ENCODE measurements around the gene TRMT5. TPM values are rescaled to one million over a fixed set of nuclear protein-coding genes. Genes with fewer than 3 reads are reported as not detected.

TRMT5 gene
- total and polyA plus RNA-seq, 2 of the 8 experiments (the other 6 are each of a cell fraction or from before 2014, with no cell fraction given), result 4.3 to 24.2 TPM

GRCh38 chr14:60986500-60986899, 5.6 kb upstream of the TRMT5 start:
- no peak overlapping the region for H3K4me3 ChIP-seq (ENCODE audit: extremely low read depth in 1 of 4, insufficient read depth in 2 of 4, low read depth in 3 of 4, low read length in 4 of 4)
- H2BK120ac ChIP-seq (replicated peaks; ENCODE audit: low read depth, low read length), result no peak overlapping the region
- H3K23me2 ChIP-seq (ENCODE audit: low read depth, low read length), result 0 out of 2 replicates have a peak, but pooled peaks cover 1% of the 10 kb centered on the region
- H3K9me3 ChIP-seq (ENCODE audit: insufficient read depth in 2 of 2, low read depth in 1 of 2, low read length in 1 of 2), result no peaks in the 10 kb centered on the region
- H3K9ac ChIP-seq (replicated peaks in 1 of 4; ENCODE audit: extremely low read depth in 1 of 4, low read depth in 3 of 4, low read length in 3 of 4), result no peak overlapping the region
- H4K8ac ChIP-seq (ENCODE audit: extremely low read depth, insufficient read depth, low read length), result no peak overlapping the region
- no peak overlapping the region for H3K4ac ChIP-seq (replicated peaks; ENCODE audit: insufficient read length, low read depth, low read length)
- H3K36me3 ChIP-seq (ENCODE audit: control insufficient read depth in 2 of 4, insufficient read depth in 4 of 4, low read length in 3 of 4), result peaks cover 0 to 5% (median 1%) of the 10 kb centered on the region in 4 experiments; a peak in 3 of 8 replicates
- TF ChIP-seq CTCF (IDR thresholded peaks at IDR 0.05; ENCODE audit: control extremely low read depth in 1 of 3, insufficient read depth in 1 of 3, low read depth in 1 of 3, low read length in 3 of 3) (no peak), EP300 (IDR thresholded peaks at IDR 0.05; ENCODE audit: borderline replicate concordance in 1 of 2, low read depth in 2 of 2, low read length in 2 of 2) (no peak), TEAD4 (IDR thresholded peaks at IDR 0.05; ENCODE audit: low read depth, low read length) (no peak)
- POLR2A ChIA-PET (ENCODE audit: partially characterized antibody), result no interaction called here
- H2BK15ac ChIP-seq (ENCODE audit: low read length), result no peak overlapping the region
- peaks cover 0 to 2% (median 0%) of the 10 kb centered on the region in 4 experiments; a peak in 1 of 7 replicates for H3K4me1 ChIP-seq (replicated peaks in 1 of 4; ENCODE audit: control insufficient read depth in 3 of 4, insufficient read depth in 4 of 4, low read length in 3 of 4)
- H3K56ac ChIP-seq (replicated peaks; ENCODE audit: insufficient read length, low read depth, low read length), result no peak overlapping the region
- no peak for DNase-seq (ENCODE audit: low read depth in 1 of 2, low spot score in 2 of 2)
- no peak overlapping the region for H4K5ac ChIP-seq (ENCODE audit: insufficient read length, low read depth, low read length)
- CTCF ChIA-PET (ENCODE audit: partially characterized antibody), result interaction anchor here (1.1 to 1.5 kb wide), 2 partner anchors 41 to 250 kb away, joined by 3 read pairs; no protein-coding TSS in a partner anchor
- no peak overlapping the region for H2AK5ac ChIP-seq (ENCODE audit: low read depth, low read length)
- H2BK20ac ChIP-seq (ENCODE audit: low read length), result no peak overlapping the region
- H3K79me1 ChIP-seq (ENCODE audit: low read depth, low read length), result no peaks in the 10 kb centered on the region
- H3K4me2 ChIP-seq (ENCODE audit: insufficient read depth in 1 of 2, low read depth in 2 of 2, low read length in 2 of 2), result no peak overlapping the region
- no peak overlapping the region for H3K27ac ChIP-seq (ENCODE audit: low read depth, low read length)
- no peak overlapping the region for H3K18ac ChIP-seq (ENCODE audit: extremely low read depth, low read length)
- 87 to 100% methylated on average over 1 to 2 of the region's 2 CpGs for WGBS, 2 experiments (ENCODE audit: extremely low coverage in 1 of 2, insufficient coverage in 1 of 2, insufficient read length in 1 of 2, insufficient replicate concordance in 2 of 2, low coverage in 1 of 2, low lambda C conversion rate in 2 of 2, missing lambda C conversion rate in 1 of 2)
- H2BK12ac ChIP-seq (ENCODE audit: low read depth, low read length), result no peak overlapping the region
- H3K79me2 ChIP-seq (ENCODE audit: control insufficient read depth in 1 of 2, insufficient read depth in 2 of 2, low read length in 2 of 2), result no peaks in the 10 kb centered on the region
- H2AFZ ChIP-seq (ENCODE audit: low read length), result no peak overlapping the region
- no peak overlapping the region for H3K23ac ChIP-seq (ENCODE audit: insufficient read length)
- H3K14ac ChIP-seq (ENCODE audit: insufficient read length), result no peak overlapping the region
- H4K20me1 ChIP-seq (replicated peaks in 1 of 2; ENCODE audit: control insufficient read depth in 1 of 2, insufficient read depth in 2 of 2, low read length in 2 of 2), result peaks cover 0 to 2% of the 10 kb centered on the region in 2 experiments
- H3K27me3 ChIP-seq (replicated peaks in 1 of 4; ENCODE audit: control insufficient read depth in 3 of 4, extremely low read depth in 1 of 4, insufficient read depth in 3 of 4, low read length in 3 of 4), result no peaks in the 10 kb centered on the region
- FAIRE-seq, result no peak
- no peak overlapping the region for H2BK5ac ChIP-seq (ENCODE audit: low read depth, low read length)
- H4K91ac ChIP-seq (replicated peaks; ENCODE audit: insufficient read length, low read length), result no peak overlapping the region
